GM12878 (cell line): Measurements from ENCODE around the gene P2RX1.

Experiments
- BACH1 ChIP-seq: fragments of 450-650 bp; IDR thresholded peaks from 2 replicates; pipeline ENCODE4 v1.6.1; 2017; ENCODE audit warnings: mild to moderate bottlenecking, borderline replicate concordance
- BCLAF1 ChIP-seq: fragments of 450-650 bp; IDR thresholded peaks from 2 replicates; pipeline ENCODE4 v1.6.1; 2017; ENCODE audit warnings: antibody characterized with exemption, mild to moderate bottlenecking, moderate library complexity
- JUNB ChIP-seq: IDR thresholded peaks from 2 replicates; pipeline ENCODE4 v1.6.1; 2016; ENCODE audit warnings: antibody characterized with exemption, mild to moderate bottlenecking
- POLR2AphosphoS5 ChIP-seq: IDR thresholded peaks from 2 replicates; pipeline ENCODE4 v1.6.1; 2011; ENCODE audit warnings: mild to moderate bottlenecking, low read length, inconsistent platforms
- SREBF1 ChIP-seq: IDR thresholded peaks from 2 replicates; pipeline ENCODE4 v1.6.1; 2012; ENCODE audit warnings: mild to moderate bottlenecking, low read length

GRCh38 chr17:3893720-3894116 is 22.5 kb downstream of the P2RX1 start:
- no peak for TF ChIP-seq JUNB
- TF ChIP-seq BACH1 = no peak
- no peak for TF ChIP-seq BCLAF1
- TF ChIP-seq SREBF1 = no peak
- no peak for TF ChIP-seq POLR2AphosphoS5
